Measurements from ENCODE around the gene SNAI3.

Gene SNAI3

DNA sequence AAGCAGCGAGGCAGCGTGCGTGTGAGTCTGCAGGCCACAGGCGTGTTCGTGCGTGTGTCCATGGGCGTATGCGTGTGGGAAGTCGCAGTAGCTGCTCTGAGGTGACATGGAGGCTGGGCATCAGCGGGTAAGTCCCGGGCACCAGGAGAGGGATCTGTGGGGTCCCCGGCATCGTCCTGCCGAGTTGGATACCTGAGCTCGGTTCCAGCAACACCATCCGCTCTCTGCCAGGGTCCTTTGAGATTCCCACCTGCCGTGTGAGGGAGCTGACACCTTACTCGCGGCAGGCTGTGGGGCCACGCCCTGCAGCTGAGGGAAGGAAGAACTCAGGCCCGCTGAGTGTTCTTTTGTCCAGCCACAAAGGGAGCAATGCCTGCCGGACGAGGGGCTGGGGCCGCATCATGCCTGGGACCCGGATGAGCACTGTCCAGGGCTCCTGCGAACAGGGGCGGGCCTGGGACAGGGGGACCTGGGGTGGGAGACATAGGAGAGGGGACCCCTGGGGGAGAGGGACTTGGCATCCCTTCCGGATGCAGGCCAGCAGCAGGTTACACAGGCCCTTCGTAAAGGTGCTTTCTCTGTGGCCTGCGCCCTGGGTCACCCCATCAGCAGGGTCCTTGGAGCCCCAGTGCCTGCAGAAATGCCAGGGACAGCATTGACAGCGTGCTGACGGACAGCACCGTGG, 5.0 kb upstream of the SNAI3 start:
- DNase-seq (ENCODE audit: low spot score), result no peak

- DNase-seq (ENCODE audit: low spot score), result no peak
Observed at GRCh38 chr16:88690341-88691128, 4.2 kb upstream of the SNAI3 start.

- no peak for DNase-seq (ENCODE audit: low spot score)
Observed at GRCh38 chr16:88688013-88688778, 1.9 kb upstream of the SNAI3 start.

DNA sequence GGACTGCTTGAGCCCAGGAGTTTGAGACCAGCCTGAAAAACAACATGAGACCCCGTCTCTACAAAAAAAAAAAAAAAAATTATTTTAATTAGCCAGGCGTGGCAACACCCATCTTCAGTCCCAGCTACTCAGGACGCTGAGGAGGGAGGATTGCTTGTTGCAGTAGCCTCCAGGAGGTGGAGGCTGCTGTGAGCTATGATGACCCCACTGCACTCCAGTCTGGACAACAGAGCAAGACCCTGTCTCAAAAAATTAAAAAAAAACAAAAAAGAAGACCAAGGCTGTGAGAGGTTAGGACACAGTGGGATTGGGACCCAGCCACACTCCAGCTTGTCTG, 1.3 kb upstream of the SNAI3 start:
- DNase-seq (ENCODE audit: low spot score), result no peak

DNA sequence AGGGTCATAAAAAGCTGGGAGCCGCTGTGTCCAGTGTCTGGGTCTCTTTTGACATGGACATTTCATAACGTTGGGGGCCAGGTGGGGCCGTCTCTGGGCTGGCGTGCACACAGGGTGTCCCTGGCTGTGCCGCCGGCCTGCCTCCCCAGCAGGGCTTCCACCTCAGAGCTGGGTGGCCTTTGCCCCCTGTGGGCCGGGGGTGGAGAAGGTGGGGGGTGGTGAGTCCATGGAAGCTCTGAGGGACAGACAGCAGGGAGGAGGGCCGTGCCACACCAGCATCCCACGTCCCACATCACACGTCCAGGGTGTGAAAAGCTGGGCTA, 908 bp upstream of the SNAI3 start:
- no peak for DNase-seq (ENCODE audit: low spot score)

GRCh38 chr16:88686062-88686438, 257 bp downstream of the SNAI3 start:
- DNase-seq (ENCODE audit: low spot score), result no peak

DNA sequence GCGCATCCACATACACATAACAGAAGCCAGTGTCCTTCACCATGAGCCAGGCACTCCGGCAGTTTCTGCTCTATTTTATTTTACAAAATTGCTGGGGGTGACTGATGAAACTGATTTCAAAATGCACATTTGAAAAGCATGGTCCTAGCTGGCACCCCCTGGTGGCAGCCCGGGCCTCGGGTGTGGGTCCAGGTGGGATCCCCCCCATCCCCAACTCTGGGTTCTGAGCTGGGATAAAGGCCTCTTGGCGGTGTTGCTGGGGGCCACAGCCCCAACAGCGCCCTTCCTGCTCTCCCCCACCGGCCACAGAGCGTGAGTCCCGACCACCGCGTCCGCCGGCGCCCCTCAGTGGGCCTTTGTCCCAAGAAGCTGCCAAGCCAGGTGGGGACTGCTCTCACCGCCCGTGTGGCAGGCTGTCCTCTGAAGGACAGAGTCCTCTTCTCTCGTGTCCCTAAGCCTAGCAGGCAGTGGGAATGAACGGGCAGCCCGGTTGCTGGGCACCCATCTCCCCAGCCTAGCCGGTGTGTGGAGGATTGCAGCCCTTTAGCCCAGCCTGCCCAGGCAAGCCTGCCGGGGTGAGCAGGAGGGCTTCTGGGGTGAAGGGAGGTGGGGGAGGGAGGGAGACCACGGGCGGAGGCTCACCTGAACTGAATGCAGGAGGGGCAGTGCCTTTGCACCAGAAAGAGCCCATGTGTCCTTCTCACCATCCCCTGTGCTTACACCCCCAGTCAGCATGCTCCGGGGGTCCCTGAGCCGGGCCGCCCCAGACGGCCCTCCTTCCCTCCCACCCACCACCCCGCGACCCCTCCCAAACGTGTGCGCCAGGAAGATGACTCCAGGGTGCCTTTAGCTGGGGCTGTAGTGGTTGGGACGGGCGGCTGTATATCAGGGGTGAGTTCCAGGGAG, 898 bp downstream of the SNAI3 start:
- peak; percentile 32 for DNase-seq (ENCODE audit: low spot score)

DNA sequence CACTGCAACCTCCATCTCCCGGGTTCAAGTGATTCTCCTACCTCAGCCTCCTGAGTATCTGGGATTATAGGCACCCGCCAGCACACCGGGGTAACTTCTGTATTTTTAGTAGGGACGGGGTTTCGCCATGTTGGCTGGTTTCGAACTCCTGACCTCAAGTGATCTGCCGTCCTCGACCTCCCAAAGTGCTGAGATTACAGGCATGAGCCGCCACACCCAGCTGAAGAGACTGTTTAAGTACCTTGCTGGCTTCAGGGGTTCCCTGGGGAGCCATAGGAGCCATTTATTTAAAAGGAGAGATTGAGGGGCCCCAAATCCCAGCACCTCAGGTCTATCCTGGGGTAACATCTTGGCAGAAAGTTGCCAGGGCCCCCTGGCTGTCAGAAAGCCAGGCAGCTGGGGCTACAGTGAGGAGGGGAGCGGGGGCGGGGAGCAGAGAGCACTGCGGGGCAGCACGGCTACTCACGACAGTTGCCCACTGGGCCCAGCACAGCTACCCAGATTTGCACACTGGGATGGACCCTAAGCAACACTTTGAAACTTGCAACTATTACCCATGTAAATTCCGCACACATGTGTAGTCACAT, 1.6 kb downstream of the SNAI3 start:
- DNase-seq (ENCODE audit: low spot score), result no peak

DNA sequence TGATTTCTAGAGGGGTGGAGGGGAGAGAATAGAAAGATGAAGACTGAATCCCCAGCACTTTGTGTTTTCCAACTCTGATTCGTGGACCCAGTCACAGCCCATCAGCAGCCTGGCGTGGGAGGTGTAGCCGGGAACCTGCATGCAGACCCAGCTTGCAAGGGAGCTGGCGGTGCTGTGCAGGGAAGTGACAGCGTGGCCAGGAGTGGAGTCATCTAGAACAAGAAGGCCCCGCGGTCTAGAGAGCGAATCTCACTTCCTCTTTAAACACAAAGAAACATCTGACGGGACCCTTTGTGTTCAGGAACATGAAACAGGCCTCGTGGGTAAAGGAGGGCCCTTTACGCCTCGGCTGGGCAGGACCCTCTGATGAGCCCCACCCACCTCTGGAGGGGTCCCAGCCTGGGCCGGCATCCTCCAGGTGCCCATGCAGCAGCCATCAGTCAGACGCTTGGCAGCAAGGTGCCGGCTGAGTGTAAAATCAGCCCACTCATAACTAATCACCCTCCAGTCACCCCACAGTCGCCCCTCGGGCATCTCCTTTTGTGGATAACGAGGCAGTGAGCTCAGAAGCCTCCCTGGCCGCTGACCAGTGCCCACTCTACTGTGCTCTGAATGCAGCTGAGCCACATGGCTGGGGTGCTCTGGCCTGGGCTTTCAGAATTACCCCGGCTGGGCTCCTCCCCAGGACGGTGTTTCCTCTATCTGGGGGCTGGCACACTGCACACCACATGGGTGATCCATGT, 4.4 kb downstream of the SNAI3 start:
- no peak for DNase-seq (ENCODE audit: low spot score)

- no peak for DNase-seq (ENCODE audit: low spot score)
Observed at GRCh38 chr16:88681084-88681680, 5.1 kb downstream of the SNAI3 start.

- DNase-seq (ENCODE audit: low spot score), result no peak
Observed at GRCh38 chr16:88680554-88681083, 5.7 kb downstream of the SNAI3 start.

DNA sequence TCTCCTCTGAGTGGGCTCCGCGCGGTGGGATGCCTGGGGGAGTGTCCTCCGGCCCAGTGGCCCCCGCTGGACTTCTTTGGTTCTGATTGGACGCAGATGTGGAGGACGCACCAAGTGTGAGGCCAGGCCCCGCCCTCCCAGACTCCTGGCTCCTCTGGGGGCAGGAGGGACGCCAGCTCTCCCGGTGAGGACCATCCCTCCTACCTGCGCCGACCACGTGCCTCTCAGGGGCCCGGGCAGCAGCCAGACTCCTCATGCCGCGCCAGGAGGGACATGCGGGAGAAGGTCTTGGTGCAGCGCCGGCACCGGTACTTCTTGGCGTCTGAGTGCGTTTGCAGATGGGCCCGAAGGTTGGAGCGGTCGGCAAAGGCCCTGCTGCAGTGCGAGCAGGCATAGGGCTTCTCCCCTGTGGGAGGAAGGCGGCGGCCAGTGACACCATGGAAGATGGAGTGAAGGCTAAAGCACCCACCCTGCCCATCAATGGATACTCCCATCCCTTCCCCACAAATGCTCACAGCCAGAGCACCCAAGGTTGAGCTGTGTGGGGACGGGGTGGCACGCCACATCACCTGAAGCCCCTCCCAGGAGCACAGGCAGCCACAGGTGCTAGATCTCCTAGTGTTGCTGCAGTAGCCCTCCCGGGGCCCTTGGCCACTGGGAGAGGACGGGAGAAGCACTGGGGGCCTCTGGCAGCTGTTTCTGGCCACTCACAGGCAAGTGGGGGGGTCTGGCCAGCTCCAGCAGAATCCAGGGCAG, 7.9 kb downstream of the SNAI3 start:
- no peak for DNase-seq (ENCODE audit: low spot score)

DNA sequence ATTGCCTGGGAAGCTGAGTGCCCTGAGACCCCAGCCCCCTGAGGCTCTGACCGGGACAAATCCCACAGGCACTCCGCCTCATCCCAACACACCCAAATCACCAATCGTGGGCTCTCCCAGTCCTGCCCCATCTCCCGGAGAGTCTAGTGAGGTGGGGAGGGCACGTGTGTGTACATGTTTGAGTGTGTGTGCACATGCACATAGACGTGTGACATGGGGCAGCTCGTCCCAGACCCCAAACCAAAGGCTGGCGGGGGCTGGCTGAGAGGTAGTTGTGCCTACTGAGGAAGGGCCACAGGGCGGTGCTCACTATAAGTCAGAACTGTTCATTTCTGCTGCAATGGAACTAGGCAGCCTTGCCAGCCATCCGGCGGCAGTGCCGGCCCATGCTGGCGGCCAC, 8.6 kb downstream of the SNAI3 start:
- DNase-seq (ENCODE audit: low spot score), result no peak

GRCh38 chr16:88676502-88677242, 9.6 kb downstream of the SNAI3 start:
- DNase-seq (ENCODE audit: low spot score), result no peak

DNA sequence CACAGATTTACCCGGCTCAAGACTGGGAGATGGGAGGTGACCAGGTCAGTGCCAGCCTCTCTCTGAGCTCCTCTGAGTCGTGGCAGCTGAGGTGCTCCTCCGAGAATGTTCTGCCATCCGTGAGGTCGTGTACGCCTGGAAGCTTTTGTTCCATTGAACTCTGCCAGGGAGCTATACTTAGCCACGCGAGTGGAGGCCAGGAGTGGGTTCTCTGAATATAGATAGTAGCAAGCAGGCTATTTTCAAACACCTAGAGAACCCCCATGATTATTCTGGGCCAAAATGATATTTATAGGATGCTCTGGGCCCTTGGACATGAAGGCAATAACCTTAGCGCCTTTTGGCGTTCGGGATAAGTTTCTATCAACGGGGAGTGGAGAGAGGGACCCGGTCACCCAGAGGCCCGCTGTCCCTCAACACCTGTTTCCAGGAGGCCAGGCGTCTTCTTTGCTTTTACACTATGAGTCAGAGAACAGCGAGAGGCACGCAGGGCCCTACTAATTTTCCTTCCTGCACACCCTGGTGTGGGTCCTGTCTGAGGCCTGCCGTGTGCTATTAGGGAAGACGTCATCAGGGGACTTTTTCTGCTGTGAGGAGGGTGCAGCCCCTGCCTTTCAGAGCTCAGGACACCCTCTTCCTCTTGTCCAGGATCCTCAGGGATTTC, 12.5 kb downstream of the SNAI3 start:
- no peak for DNase-seq (ENCODE audit: low spot score)

- DNase-seq (ENCODE audit: low spot score), result no peak
Observed at GRCh38 chr16:88672776-88673175, 13.5 kb downstream of the SNAI3 start.

- no peak for DNase-seq (ENCODE audit: low spot score)
Observed at GRCh38 chr16:88671806-88672205, 14.5 kb downstream of the SNAI3 start.

- no peak for DNase-seq (ENCODE audit: low spot score)
Observed at GRCh38 chr16:88669980-88670379, 16.3 kb downstream of the SNAI3 start.

Measured in SW480 (cell line).